ENCODE data around the gene NIP7. TPM values are rescaled to one million over a fixed set of nuclear protein-coding genes. Genes with fewer than 3 reads are reported as not detected.

NIP7 gene
- total and polyA plus RNA-seq, 8 donors, result 0.89 to 18.9 (median 11.3) TPM; not detected in 1

GRCh38 chr16:69338557-69339288 is 849 bp upstream of the NIP7 start:
- peaks cover 21 to 60% (median 39%) of the 10 kb centered on the region in 4 donors for H3K4me1 ChIP-seq
- TF ChIP-seq EP300 (IDR thresholded peaks at IDR 0.05), result no peak
- no peak for TF ChIP-seq POLR2A (IDR thresholded peaks at IDR 0.05)
- TF ChIP-seq POLR2AphosphoS5 (IDR thresholded peaks at IDR 0.05), result no peak
- TF ChIP-seq CTCF (IDR thresholded peaks at IDR 0.05), result no peak
- no peak for DNase-seq
- peak overlapping the region; percentile 69 to 98 (median 82) for H3K4me3 ChIP-seq
- intact Hi-C loops (cut with DNase I; ENCODE audit: low total_unique reads), result no loop called here
- peak overlapping the region; percentile 80 to 93 (median 90) for H3K27ac ChIP-seq
- H3K9me3 ChIP-seq, result no peaks in the 10 kb centered on the region
- 16 to 22% (median 18%) methylated on average over 43 to 46 of the region's 46 CpGs for WGBS, 5 donors
- H3K36me3 ChIP-seq, result peaks cover 25 to 60% (median 59%) of the 10 kb centered on the region in 4 donors
- H3K27me3 ChIP-seq, result no peaks in the 10 kb centered on the region

- no peaks in the 10 kb centered on the region for H3K9me3 ChIP-seq
- H3K27ac ChIP-seq, result peak overlapping the region; percentile 80 to 93 (median 90)
- DNase-seq, result peak in 1 of 2 donors; percentile 21
- peaks cover 10 to 59% (median 54%) of the 10 kb centered on the region in 4 donors for H3K36me3 ChIP-seq
- WGBS, 5 donors, result 5 to 8% (median 6%) methylated on average over 14 to 16 of the region's 16 CpGs
- peaks cover 21 to 50% (median 37%) of the 10 kb centered on the region in 4 donors for H3K4me1 ChIP-seq
- peak overlapping the region; percentile 69 to 98 (median 82) for H3K4me3 ChIP-seq
- no peaks in the 10 kb centered on the region for H3K27me3 ChIP-seq
- intact Hi-C loops (cut with DNase I; ENCODE audit: low total_unique reads), result no loop called here
- no peak for TF ChIP-seq CTCF (IDR thresholded peaks at IDR 0.05)
Measured at GRCh38 chr16:69340095-69340644, 598 bp downstream of the NIP7 start.

GRCh38 chr16:69344171-69344570 is 4.6 kb downstream of the NIP7 start:
- no peak for DNase-seq
- Histone ChIP-seq H3K9me3 (no peaks in the 10 kb centered on the region), H3K4me1 (peaks cover 10 to 35% (median 20%) of the 10 kb centered on the region in 4 donors), H3K36me3 (peaks cover 9 to 56% (median 47%) of the 10 kb centered on the region in 4 donors), H3K27me3 (no peaks in the 10 kb centered on the region), H3K27ac (no peak overlapping the region), H3K4me3 (no peak overlapping the region)
- WGBS, 5 donors, result 86 to 96% (median 92%) methylated on average over 5 of the region's 5 CpGs
- no peak for TF ChIP-seq POLR2A (IDR thresholded peaks at IDR 0.05)
- no peak for TF ChIP-seq EP300 (IDR thresholded peaks at IDR 0.05)
- no peak for TF ChIP-seq POLR2AphosphoS5 (IDR thresholded peaks at IDR 0.05)
- no peak for TF ChIP-seq CTCF (IDR thresholded peaks at IDR 0.05)
- intact Hi-C loops (cut with DNase I; ENCODE audit: low total_unique reads), result no loop called here

GRCh38 chr16:69345923-69346322 is 6.4 kb downstream of the NIP7 start:
- H3K4me3 ChIP-seq, result no peak overlapping the region
- TF ChIP-seq EP300 (IDR thresholded peaks at IDR 0.05), result no peak
- no peak for TF ChIP-seq POLR2A (IDR thresholded peaks at IDR 0.05)
- no peak for TF ChIP-seq POLR2AphosphoS5 (IDR thresholded peaks at IDR 0.05)
- TF ChIP-seq CTCF (IDR thresholded peaks at IDR 0.05), result no peak
- H3K9me3 ChIP-seq, result no peaks in the 10 kb centered on the region
- peaks cover 2 to 39% (median 20%) of the 10 kb centered on the region in 4 donors for H3K4me1 ChIP-seq
- no peak for DNase-seq
- no peak overlapping the region for H3K27ac ChIP-seq
- WGBS, 5 donors, result 69 to 80% (median 71%) methylated on average over 4 of the region's 4 CpGs
- intact Hi-C loops (cut with DNase I; ENCODE audit: low total_unique reads), result no loop called here
- H3K36me3 ChIP-seq, result peaks cover 9 to 66% (median 57%) of the 10 kb centered on the region in 4 donors
- no peaks in the 10 kb centered on the region for H3K27me3 ChIP-seq
